H1 (cell line): ENCODE data around the gene L3MBTL4. TPM values are rescaled to one million over a fixed set of nuclear protein-coding genes. Genes with fewer than 3 reads are reported as not detected.

ENCODE experiments used
- CTCF ChIA-PET: fragments of 300-600 bp; sonication (Branson Sonifier 250); formaldehyde crosslinking; loops from one replicate; lab custom pipeline; 2021; ENCODE audit not compliant: partially characterized antibody; lab: Charles Lee
- POLR2A ChIA-PET: fragments of 300-600 bp; sonication (Branson Sonifier 250); formaldehyde crosslinking; loops from one replicate; lab custom pipeline; 2021; ENCODE audit warnings: inconsistent platforms; ENCODE audit not compliant: partially characterized antibody; lab: Charles Lee
- DNase-seq, 2 experiments: peaks; one replicate each; pipeline versions ENCODE4 v3.0.0 to v3.0.0-alpha.2; 2010 to 2022; ENCODE audit warnings: low spot score in 2 of 2, low read depth in 1 of 2, mixed read lengths in 1 of 2
- FAIRE-seq: peaks from 2 replicates; lab custom pipeline; 2011; peaks lifted over from hg19 to GRCh38; lab: Jason Lieb, UNC
- H2AFZ ChIP-seq: 2 replicates; pipeline ENCODE4 v1.8.1; 2012; ENCODE audit warnings: low read length, inconsistent platforms
- H2AK5ac ChIP-seq: 2 replicates; pipeline ENCODE4 v1.6.1; 2013; ENCODE audit warnings: low read depth, low read length
- H2BK120ac ChIP-seq: replicated peaks from 2 replicates; pipeline ENCODE3; 2013; ENCODE audit warnings: low read depth, low read length, inconsistent platforms
- H2BK12ac ChIP-seq: 2 replicates; pipeline ENCODE4 v1.6.1; 2013; ENCODE audit warnings: low read depth, low read length
- H2BK15ac ChIP-seq: 2 replicates; pipeline ENCODE4 v1.6.1; 2013; ENCODE audit warnings: low read length
- H2BK20ac ChIP-seq: 2 replicates; pipeline ENCODE4 v1.6.1; 2013; ENCODE audit warnings: low read length
- H2BK5ac ChIP-seq: 2 replicates; pipeline ENCODE4 v1.6.1; 2013; ENCODE audit warnings: low read depth, low read length
- H3K14ac ChIP-seq: 2 replicates; pipeline ENCODE4 v1.6.1; 2013; ENCODE audit warnings: inconsistent platforms; ENCODE audit not compliant: insufficient read length
- H3K18ac ChIP-seq: 2 replicates; pipeline ENCODE4 v1.6.1; 2013; ENCODE audit warnings: low read length; ENCODE audit errors: extremely low read depth
- H3K23ac ChIP-seq: 2 replicates; pipeline ENCODE4 v1.6.1; 2013; ENCODE audit warnings: inconsistent platforms; ENCODE audit not compliant: insufficient read length
- H3K23me2 ChIP-seq: 2 replicates; pipeline ENCODE4 v1.6.1; 2013; ENCODE audit warnings: low read depth, low read length
- H3K27ac ChIP-seq: 2 replicates; pipeline ENCODE4 v1.6.1; 2011; ENCODE audit warnings: low read depth, low read length, inconsistent platforms
- H3K27me3 ChIP-seq, 4 experiments: replicated peaks in 1 of 4; 1 replicate in 1 of 4; 2 replicates in 3 of 4; pipeline versions ENCODE4 v1.6.1 to v1.8.1; 2011 to 2013; ENCODE audit warnings: low read length in 3 of 4, mild to moderate bottlenecking in 3 of 4, inconsistent platforms in 2 of 4, mixed read lengths in 2 of 4, moderate library complexity in 1 of 4; ENCODE audit not compliant: control insufficient read depth in 3 of 4, insufficient read depth in 3 of 4; ENCODE audit errors: extremely low read depth in 1 of 4
- H3K36me3 ChIP-seq, 4 experiments: 2 replicates each; pipeline versions ENCODE4 v1.6.1 to v1.8.1; 2011 to 2013; ENCODE audit warnings: mild to moderate bottlenecking in 4 of 4, low read length in 3 of 4, moderate library complexity in 2 of 4, control low read depth in 1 of 4, inconsistent platforms in 1 of 4; ENCODE audit not compliant: insufficient read depth in 4 of 4, control insufficient read depth in 2 of 4
- H3K4ac ChIP-seq: replicated peaks from 2 replicates; pipeline ENCODE3; 2013; ENCODE audit warnings: low read length, low read depth, mixed read lengths, inconsistent platforms; ENCODE audit not compliant: insufficient read length
- H3K4me1 ChIP-seq, 4 experiments: replicated peaks in 1 of 4; 1 replicate in 1 of 4; 2 replicates in 3 of 4; pipeline versions ENCODE4 v1.6.1 to v1.8.1; 2011 to 2013; ENCODE audit warnings: low read length in 3 of 4, inconsistent platforms in 2 of 4, mixed read lengths in 1 of 4; ENCODE audit not compliant: insufficient read depth in 4 of 4, control insufficient read depth in 3 of 4
- H3K4me2 ChIP-seq, 2 experiments: 2 replicates each; pipeline versions ENCODE4 v1.6.1 to v1.8.1; 2011 to 2013; ENCODE audit warnings: low read depth in 2 of 2, low read length in 2 of 2, control low read depth in 1 of 2, inconsistent platforms in 1 of 2, mild to moderate bottlenecking in 1 of 2; ENCODE audit not compliant: insufficient read depth in 1 of 2
- H3K4me3 ChIP-seq, 4 experiments: fragments of 200-600, 300-600 bp in 1 of 4; sonication (generic), shearing (Covaris generic), sonication (Bioruptor Twin) in 1 of 4; 2 replicates each; pipeline versions ENCODE4 v1.5.1 to v1.8.1; 2011 to 2016; ENCODE audit warnings: low read length in 4 of 4, low read depth in 3 of 4, control low read depth in 2 of 4, inconsistent platforms in 2 of 4, mild to moderate bottlenecking in 2 of 4, mixed read lengths in 1 of 4, moderate library complexity in 1 of 4; ENCODE audit not compliant: insufficient read depth in 2 of 4; ENCODE audit errors: extremely low read depth in 1 of 4
- H3K56ac ChIP-seq: replicated peaks from 2 replicates; pipeline ENCODE3; 2013; ENCODE audit warnings: low read depth, mild to moderate bottlenecking, mixed read lengths, low read length, inconsistent platforms; ENCODE audit not compliant: insufficient read length
- H3K79me1 ChIP-seq: 2 replicates; pipeline ENCODE4 v1.6.1; 2013; ENCODE audit warnings: low read depth, low read length, control low read depth
- H3K79me2 ChIP-seq, 2 experiments: 2 replicates each; pipeline versions ENCODE4 v1.6.1 to v1.8.1; 2012 to 2013; ENCODE audit warnings: low read length in 2 of 2, mild to moderate bottlenecking in 2 of 2, inconsistent platforms in 1 of 2; ENCODE audit not compliant: insufficient read depth in 2 of 2, control insufficient read depth in 1 of 2
- H3K9ac ChIP-seq, 4 experiments: replicated peaks in 1 of 4; 1 replicate in 1 of 4; 2 replicates in 3 of 4; pipeline versions ENCODE4 v1.6.1 to v1.8.1; 2011 to 2013; ENCODE audit warnings: low read depth in 3 of 4, low read length in 3 of 4, control low read depth in 2 of 4, mild to moderate bottlenecking in 2 of 4, moderate library complexity in 2 of 4, inconsistent platforms in 1 of 4; ENCODE audit errors: extremely low read depth in 1 of 4
- H3K9me3 ChIP-seq, 2 experiments: 2 replicates each; pipeline versions ENCODE4 v1.6.1 to v1.8.1; 2012 to 2013; ENCODE audit warnings: mild to moderate bottlenecking in 2 of 2, moderate library complexity in 2 of 2, control low read depth in 1 of 2, inconsistent platforms in 1 of 2, low read depth in 1 of 2, low read length in 1 of 2, mixed read lengths in 1 of 2; ENCODE audit not compliant: insufficient read depth in 2 of 2
- H4K20me1 ChIP-seq, 2 experiments: replicated peaks in 1 of 2; 2 replicates each; pipeline versions ENCODE3 to v1.8.1; 2011 to 2013; ENCODE audit warnings: inconsistent platforms in 2 of 2, low read length in 2 of 2, mild to moderate bottlenecking in 1 of 2; ENCODE audit not compliant: insufficient read depth in 2 of 2, control insufficient read depth in 1 of 2
- H4K5ac ChIP-seq: 2 replicates; pipeline ENCODE4 v1.6.1; 2013; ENCODE audit warnings: low read length, low read depth, mixed read lengths, inconsistent platforms; ENCODE audit not compliant: insufficient read length
- H4K8ac ChIP-seq: 2 replicates; pipeline ENCODE4 v1.8.0; 2013; ENCODE audit warnings: mild to moderate bottlenecking, moderate library complexity, low read length, inconsistent platforms; ENCODE audit not compliant: insufficient read depth; ENCODE audit errors: extremely low read depth
- H4K91ac ChIP-seq: replicated peaks from 2 replicates; pipeline ENCODE3; 2013; ENCODE audit warnings: low read length, mixed read lengths, inconsistent platforms; ENCODE audit not compliant: insufficient read length
- BACH1 ChIP-seq: IDR thresholded peaks from 2 replicates; pipeline ENCODE4 v1.6.1; 2012; ENCODE audit warnings: low read length, improper control_type of control experiment
- CHD2 ChIP-seq: IDR thresholded peaks from 2 replicates; pipeline ENCODE4 v1.6.1; 2012; ENCODE audit warnings: low read length, improper control_type of control experiment
- EP300 ChIP-seq, 2 experiments: IDR thresholded peaks; 1 replicate in 1 of 2; 2 replicates in 1 of 2; pipeline ENCODE4 v1.6.1; 2011 to 2012; ENCODE audit warnings: low read depth in 2 of 2, low read length in 2 of 2, mild to moderate bottlenecking in 2 of 2, borderline replicate concordance in 1 of 2, inconsistent platforms in 1 of 2, moderate library complexity in 1 of 2
- HDAC2 ChIP-seq, 2 experiments: fragments of 300-600 bp in 1 of 2; sonication (generic) in 1 of 2; IDR thresholded peaks; 2 replicates each; pipeline ENCODE4 v1.6.1; 2011 to 2012; ENCODE audit warnings: low read depth in 2 of 2, low read length in 2 of 2, mild to moderate bottlenecking in 2 of 2, moderate library complexity in 2 of 2, borderline replicate concordance in 1 of 2, inconsistent platforms in 1 of 2
- POU5F1 ChIP-seq: IDR thresholded peaks from 2 replicates; pipeline ENCODE4 v1.6.1; 2011; ENCODE audit warnings: low read depth, mild to moderate bottlenecking, low read length, moderate library complexity
- TEAD4 ChIP-seq: IDR thresholded peaks from 2 replicates; pipeline ENCODE4 v1.6.1; 2012; ENCODE audit warnings: low read depth, low read length, inconsistent platforms, mixed read lengths
- ZNF274 ChIP-seq: IDR thresholded peaks from 2 replicates; pipeline ENCODE4 v1.7.0; 2012; ENCODE audit warnings: low read length, borderline replicate concordance; ENCODE audit errors: extremely low read depth
- WGBS, 2 experiments: shearing (Covaris generic) in 1 of 2; methylation state at CpG; one replicate each; pipeline versions ENCODE4 v1.1.6 to v1.1.7; 2013 to 2015; ENCODE audit warnings: low lambda C conversion rate in 2 of 2, mixed read lengths in 2 of 2, inconsistent platforms in 1 of 2, low coverage in 1 of 2, missing lambda C conversion rate in 1 of 2; ENCODE audit not compliant: insufficient replicate concordance in 2 of 2, insufficient coverage in 1 of 2, insufficient read length in 1 of 2; ENCODE audit errors: extremely low coverage in 1 of 2, missing lambda C conversion rate in 1 of 2; 5-methylcytosine and 5-hydroxymethylcytosine counted together
- polyA plus RNA-seq, 7 experiments: library from polyadenylated mRNA; depleted of rRNA in 3 of 7; stranded (reverse) in 5 of 7; unstranded in 2 of 7; fragments of >200 nt in 5 of 7; fragments of 200-250 nt in 2 of 7; gene quantifications; 1 replicate in 5 of 7; 2 replicates in 1 of 7; 4 replicates in 1 of 7; pipeline versions ENCODE4 v1.2.1 to v1.2.3, GENCODE V29; 2011 to 2013; ENCODE audit warnings: missing spikeins in 2 of 7, mixed read lengths in 2 of 7
- total RNA-seq: library from RNA; stranded (reverse); fragmentation: NEBNext Ultra II Directional; extraction: Animal tissue kit (Norgen Biotek cat#: 25700); gene quantifications from 2 replicates; pipeline ENCODE4 v1.2.1, GENCODE V29; 2021

The L3MBTL4 gene
- total and polyA plus RNA-seq, 2 of the 8 experiments (the other 6 are each of a cell fraction or from before 2014, with no cell fraction given) = 1.0 to 2.1 TPM

DNA sequence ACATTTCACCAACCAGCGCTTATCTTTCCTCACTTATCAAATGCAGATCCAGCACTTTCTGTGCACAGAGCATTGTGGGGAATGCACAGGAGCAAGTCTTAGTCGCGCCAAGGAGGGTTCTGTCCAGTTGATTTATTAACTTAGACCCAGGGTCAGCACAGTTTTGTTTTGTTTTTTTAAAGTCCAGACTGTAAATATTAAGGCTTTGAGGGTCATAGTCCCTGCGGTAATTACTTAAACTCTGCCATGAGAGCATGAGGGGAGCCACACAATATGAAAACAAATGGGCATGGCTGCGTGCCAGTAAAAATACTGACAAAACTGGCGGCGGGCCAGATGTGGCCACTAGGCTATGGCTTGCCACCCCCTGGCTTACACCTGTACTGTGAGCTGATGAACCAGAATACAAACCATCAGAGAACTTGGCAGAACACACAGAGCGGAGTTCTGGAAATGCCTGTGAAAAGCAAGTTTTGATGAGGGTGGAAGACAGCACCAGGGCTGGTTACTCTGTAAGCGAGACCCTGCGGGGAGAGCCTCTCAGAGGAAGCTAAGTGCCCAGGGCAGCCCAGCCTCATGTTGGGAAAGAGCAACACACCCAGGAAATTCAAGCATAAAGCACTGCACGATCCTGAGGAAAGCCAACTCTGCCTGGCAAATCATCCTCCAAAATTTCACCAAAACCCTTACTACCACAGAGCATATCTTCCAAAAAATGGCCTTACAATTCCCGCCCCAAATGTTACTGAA lies 43.6 kb downstream of the L3MBTL4 start:
- FAIRE-seq (no peak), DNase-seq (no peak)
- H3K4ac ChIP-seq = no peak overlapping the region
- H3K79me1 ChIP-seq = no peaks in the 10 kb centered on the region
- no peaks in the 10 kb centered on the region for H3K79me2 ChIP-seq
- no peak overlapping the region for H2BK5ac ChIP-seq
- H3K36me3 ChIP-seq = no peaks in the 10 kb centered on the region
- H3K4me3 ChIP-seq = no peak overlapping the region
- CTCF ChIA-PET = no interaction called here
- no peak overlapping the region for H4K5ac ChIP-seq
- no peak overlapping the region for H2BK120ac ChIP-seq
- no peak overlapping the region for H4K8ac ChIP-seq
- H4K20me1 ChIP-seq = no peaks in the 10 kb centered on the region
- no peak overlapping the region for H3K56ac ChIP-seq
- H2AK5ac ChIP-seq = no peak overlapping the region
- no peak overlapping the region for H2BK20ac ChIP-seq
- POLR2A ChIA-PET = no interaction called here
- H3K9ac ChIP-seq = no peak overlapping the region
- H3K9me3 ChIP-seq = peaks cover 4 to 6% of the 10 kb centered on the region in 2 experiments; a peak in 3 of 4 replicates
- H2BK12ac ChIP-seq = no peak overlapping the region
- TF ChIP-seq ZNF274 (no peak), HDAC2 (IDR thresholded peaks at IDR 0.05; ENCODE audit: borderline replicate concordance in 1 of 2, low read depth in 2 of 2, low read length in 2 of 2) (no peak), EP300 (IDR thresholded peaks at IDR 0.05; ENCODE audit: borderline replicate concordance in 1 of 2, low read depth in 2 of 2, low read length in 2 of 2) (no peak), CHD2 (no peak), BACH1 (no peak), TEAD4 (no peak), POU5F1 (no peak)
- no peaks in the 10 kb centered on the region for H3K23me2 ChIP-seq
- H3K18ac ChIP-seq = no peak overlapping the region
- H3K23ac ChIP-seq = no peak overlapping the region
- no peaks in the 10 kb centered on the region for H3K27me3 ChIP-seq
- 86% methylated on average over 12 of the region's 12 CpGs; no CpG with 5 or more reads in 1 of the 2 experiments for WGBS, 2 experiments
- no peak overlapping the region for H4K91ac ChIP-seq
- no peak overlapping the region for H2BK15ac ChIP-seq
- no peak overlapping the region for H2AFZ ChIP-seq
- no peak overlapping the region for H3K14ac ChIP-seq
- no peak overlapping the region for H3K4me2 ChIP-seq
- no peak overlapping the region for H3K27ac ChIP-seq
- H3K4me1 ChIP-seq = peaks cover 6 to 15% (median 8%) of the 10 kb centered on the region in 4 experiments
